Measurements from ENCODE around the gene ZKSCAN4.

The ZKSCAN4 gene

GRCh38 chr6:28251661-28252008 is 434 bp downstream of the ZKSCAN4 start:
- DNase-seq (ENCODE audit: insufficient read length, low spot score) (no peak), FAIRE-seq (no peak)

GRCh38 chr6:28250747-28251146 is 1.3 kb downstream of the ZKSCAN4 start:
- FAIRE-seq, result no peak

DNA sequence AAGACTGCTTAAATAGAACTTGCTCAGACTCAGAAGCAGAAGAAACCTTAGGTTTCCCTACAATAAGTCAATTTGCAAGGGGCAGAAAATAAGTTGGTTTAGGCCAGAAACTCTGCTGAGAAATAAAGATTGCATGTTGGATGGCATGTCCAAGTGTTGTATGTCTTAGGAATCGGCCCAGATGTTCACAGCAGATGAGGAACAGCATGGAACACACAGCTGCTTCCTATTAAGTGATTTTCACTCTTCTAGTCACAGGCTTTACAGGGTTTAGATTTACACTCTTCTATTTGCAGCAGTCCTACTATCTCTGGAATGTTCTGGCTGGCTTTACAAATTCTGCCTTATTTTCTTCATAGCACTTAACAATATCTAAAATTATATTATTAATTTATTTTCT is 3.2 kb downstream of the ZKSCAN4 start:
- FAIRE-seq (no peak), DNase-seq (ENCODE audit: insufficient read length, low spot score) (no peak)

More at GRCh38 chr6:28250747-28251146, 1.3 kb downstream of the ZKSCAN4 start:
- no peak for DNase-seq (ENCODE audit: insufficient read length, low spot score)

- no peak for FAIRE-seq
- no peak for DNase-seq (ENCODE audit: insufficient read length, low spot score)
These were observed 6.7 kb downstream of the ZKSCAN4 start for GRCh38 chr6:28245206-28245941.

- FAIRE-seq (no peak), DNase-seq (ENCODE audit: insufficient read length, low spot score) (no peak)
These were observed 8.1 kb downstream of the ZKSCAN4 start for GRCh38 chr6:28243946-28244345.

GRCh38 chr6:28240471-28240870 is 11.6 kb downstream of the ZKSCAN4 start:
- no peak for FAIRE-seq
- DNase-seq (ENCODE audit: insufficient read length, low spot score), result no peak

- peak; percentile 68 for FAIRE-seq
- no peak for DNase-seq (ENCODE audit: insufficient read length, low spot score)
These were observed 12.4 kb downstream of the ZKSCAN4 start for GRCh38 chr6:28239636-28240035.

DNA sequence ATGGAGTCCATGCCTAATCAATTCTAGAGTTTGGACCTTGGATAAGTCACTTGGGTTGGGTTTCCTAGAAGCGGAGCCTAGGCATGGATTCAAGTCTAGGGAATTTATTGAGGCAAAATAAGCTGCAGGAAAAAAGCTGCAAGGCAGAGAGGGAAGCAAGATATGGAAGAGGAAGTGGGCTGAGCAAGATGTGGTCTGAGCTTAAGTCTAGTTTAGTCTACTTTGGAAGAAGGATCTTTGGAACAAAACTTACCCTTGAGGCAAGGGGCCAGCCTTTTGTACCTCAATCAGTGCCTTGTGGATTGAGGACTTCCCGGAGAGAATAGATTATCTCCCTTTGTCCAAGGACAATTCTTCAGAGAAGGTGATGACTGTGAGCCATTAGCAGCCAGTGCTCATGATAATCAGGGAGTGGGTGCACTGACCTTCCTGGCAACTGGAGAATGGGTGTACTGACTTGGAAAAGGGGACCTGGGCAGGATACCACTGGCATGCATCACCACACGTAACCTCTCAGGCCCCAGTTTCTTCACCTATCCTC is 16.1 kb downstream of the ZKSCAN4 start:
- FAIRE-seq (no peak), DNase-seq (ENCODE audit: insufficient read length, low spot score) (no peak)

GRCh38 chr6:28232785-28233184 is 19.3 kb downstream of the ZKSCAN4 start:
- DNase-seq (ENCODE audit: insufficient read length, low spot score) (no peak), FAIRE-seq (no peak)

DNA sequence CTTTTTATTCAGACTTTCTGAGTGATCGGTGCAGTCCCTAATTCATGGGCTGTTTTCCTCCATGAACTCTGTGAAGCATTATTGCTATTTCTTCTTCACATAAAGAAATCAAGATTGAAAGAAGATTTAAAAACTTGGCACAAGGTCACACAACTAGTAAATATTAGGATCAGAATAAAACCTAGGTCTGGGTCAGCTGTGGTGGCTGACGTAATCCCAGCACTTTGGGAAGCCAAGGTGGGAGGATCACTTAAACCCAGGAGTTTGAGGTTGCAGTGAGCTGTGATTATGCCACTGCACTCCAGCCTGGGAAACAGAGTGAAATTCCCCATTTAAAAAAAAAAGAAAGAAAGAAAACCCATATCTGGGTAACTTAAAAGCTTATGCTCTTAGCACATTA is 25.6 kb downstream of the ZKSCAN4 start:
- FAIRE-seq (no peak), DNase-seq (ENCODE audit: insufficient read length, low spot score) (no peak)

- FAIRE-seq (peak; percentile 93), DNase-seq (ENCODE audit: insufficient read length, low spot score) (peak; percentile 67)
These were observed 26.8 kb downstream of the ZKSCAN4 start, which contains the start of gene ZSCAN9 for GRCh38 chr6:28225056-28225834. TSS of gene ZSCAN9 (plus strand) at chr6:28225275. CDS start at chr6:28227085, 1,810 bp downstream.

DNA sequence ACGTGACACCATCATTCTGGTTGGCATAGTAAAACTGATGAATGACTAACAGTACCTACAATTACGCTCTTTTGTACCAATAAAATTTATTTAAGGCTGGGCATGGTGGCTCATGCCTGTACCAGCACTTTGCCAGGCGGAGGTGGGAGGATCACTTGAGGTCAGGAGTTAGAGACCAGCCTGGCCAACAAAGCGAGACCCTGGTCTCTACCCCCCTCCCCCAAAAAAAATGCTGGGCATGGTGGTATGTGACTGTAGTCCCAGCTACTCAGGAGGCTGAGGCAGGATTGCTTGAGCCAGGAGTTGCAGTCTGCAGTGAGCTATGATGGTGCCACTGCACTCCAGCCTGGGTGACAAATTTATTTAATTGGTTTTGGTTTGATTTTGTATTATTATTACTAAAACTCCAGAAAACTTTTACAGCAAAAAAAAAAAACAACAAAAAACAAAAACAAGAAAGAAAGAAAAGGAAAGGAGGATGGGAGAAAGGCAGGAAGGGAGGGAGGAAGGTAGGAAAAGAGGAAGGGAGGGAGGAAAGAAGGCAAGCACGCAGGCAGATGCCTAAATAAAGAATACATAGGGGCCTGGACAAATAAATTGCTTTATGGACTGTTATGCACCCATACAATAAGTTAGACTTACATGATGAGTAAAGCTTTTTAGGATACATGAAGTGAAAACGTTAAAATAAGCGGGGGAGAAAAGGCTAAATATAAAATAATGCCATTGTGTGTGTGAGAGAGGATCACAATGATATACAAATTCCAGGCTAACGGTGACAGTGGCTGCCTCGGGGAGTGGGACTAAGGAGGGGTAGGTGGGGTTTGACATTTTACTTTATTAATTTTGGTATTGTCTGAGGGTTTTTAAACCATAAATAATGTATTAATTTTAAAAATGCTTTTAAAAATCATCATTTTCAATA is 27.7 kb downstream of the ZKSCAN4 start:
- no peak for DNase-seq (ENCODE audit: insufficient read length, low spot score)
- FAIRE-seq, result peak; percentile 35

DNA sequence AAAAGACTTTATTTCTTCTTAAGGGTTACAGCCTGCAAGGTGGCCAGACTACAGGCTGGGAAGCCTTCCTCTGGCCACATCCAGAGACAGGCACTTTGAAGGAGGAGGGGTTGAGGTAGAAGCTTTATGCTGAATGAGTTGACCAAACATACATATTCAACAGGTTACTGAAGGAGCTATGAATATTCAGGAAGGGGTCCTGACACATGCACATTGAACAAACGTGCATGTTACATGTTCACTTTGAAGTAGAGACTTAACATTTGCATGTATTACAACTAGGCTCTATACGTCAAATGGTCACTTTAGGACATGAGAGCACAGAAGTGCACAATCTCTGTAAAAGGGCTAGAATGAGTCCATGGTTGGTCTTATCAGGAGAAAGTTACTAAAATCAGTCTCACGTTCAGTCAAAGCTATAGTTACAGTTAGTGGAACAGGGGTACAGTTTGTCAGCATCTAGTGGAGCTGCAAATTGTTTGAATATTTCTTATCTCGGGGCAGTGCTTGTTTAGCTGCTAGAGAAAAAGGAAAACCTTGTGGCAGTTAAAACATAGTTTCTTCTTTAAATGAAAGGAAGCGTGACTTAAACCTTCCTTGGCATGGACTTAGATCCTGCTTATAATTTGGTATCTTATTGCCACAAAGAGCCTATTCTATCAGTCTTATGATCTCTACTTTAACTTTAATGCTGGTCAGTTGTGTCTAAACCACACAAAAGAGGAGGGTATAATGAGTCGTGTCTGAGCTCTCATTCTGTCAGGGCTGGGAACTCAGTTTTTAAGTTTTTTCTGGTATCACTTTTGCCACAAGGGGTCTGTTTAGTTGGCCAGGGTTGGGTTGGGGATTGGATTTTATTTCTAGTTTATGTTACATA is 31.6 kb downstream of the ZKSCAN4 start:
- no peak for DNase-seq (ENCODE audit: insufficient read length, low spot score)

DNA sequence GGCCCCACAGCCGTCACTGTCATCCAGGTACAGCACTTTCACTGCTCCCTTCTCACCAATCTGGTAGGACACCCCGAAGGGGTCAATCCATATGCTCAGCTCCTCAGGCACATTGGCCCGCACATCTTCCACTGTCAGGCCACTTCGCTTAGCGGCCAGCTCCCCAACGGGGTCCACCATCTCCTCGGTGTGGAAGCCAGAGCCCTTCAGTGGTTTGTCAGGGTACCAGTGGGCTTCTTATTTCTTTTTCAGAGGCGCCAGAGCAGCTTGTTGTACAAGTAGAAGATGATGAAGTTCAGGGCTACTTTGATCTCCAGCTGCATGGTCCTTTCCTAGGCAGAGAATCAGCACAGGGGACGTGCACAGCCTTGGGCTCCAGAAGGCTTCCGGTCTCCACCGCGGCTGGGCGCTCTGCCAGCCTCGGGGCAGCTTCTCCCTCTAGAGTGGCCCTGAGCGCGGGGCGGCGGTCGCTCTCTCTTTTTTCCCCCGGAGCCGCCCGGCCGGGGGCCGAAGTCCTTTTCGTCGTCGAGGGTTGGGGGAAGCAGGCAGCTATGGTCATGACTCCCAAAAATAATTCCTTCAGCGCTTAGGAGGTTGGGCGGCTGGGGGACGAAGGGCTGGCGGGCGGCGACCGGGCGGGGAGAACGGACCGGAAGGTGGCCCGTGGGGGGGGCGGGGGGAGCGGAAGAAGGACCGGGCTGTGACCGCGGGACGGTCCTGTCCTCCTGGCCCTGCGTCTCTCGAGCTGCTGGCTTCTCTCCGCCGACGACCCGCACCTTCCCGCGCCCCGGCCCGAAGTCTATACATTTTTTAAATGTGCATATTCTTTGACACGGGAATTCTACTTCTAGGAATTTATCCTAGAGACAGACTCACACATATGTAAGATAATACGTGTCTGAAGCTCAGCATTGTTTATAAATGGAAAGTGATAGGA is 33.5 kb downstream of the ZKSCAN4 start:
- peak; percentile 75 for FAIRE-seq
- peak; percentile 51 for DNase-seq (ENCODE audit: insufficient read length, low spot score)

More for the DNA sequence above, 31.6 kb downstream of the ZKSCAN4 start:
- FAIRE-seq, result no peak

- DNase-seq (ENCODE audit: insufficient read length, low spot score) (no peak), FAIRE-seq (no peak)
These were observed 34.2 kb downstream of the ZKSCAN4 start for GRCh38 chr6:28217890-28218289.

GRCh38 chr6:28215425-28215824 is 36.6 kb downstream of the ZKSCAN4 start:
- DNase-seq (ENCODE audit: insufficient read length, low spot score), result no peak
- FAIRE-seq, result no peak

DNA sequence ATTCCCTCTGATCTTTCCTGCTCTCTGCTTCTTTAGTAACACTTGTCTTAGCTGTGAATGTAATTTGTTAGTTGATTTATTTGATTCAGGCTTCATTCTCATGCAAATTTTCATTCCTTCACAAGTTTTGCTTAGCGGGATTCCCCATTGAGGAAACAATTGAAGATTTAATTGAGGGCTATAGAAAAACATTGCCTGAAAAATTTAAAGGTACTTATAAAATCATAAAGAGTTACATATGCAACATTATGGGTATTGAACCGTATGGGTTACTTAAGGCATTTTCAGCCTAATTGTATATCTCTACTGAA is 38.9 kb downstream of the ZKSCAN4 start:
- no peak for FAIRE-seq
- DNase-seq (ENCODE audit: insufficient read length, low spot score), result no peak

DNA sequence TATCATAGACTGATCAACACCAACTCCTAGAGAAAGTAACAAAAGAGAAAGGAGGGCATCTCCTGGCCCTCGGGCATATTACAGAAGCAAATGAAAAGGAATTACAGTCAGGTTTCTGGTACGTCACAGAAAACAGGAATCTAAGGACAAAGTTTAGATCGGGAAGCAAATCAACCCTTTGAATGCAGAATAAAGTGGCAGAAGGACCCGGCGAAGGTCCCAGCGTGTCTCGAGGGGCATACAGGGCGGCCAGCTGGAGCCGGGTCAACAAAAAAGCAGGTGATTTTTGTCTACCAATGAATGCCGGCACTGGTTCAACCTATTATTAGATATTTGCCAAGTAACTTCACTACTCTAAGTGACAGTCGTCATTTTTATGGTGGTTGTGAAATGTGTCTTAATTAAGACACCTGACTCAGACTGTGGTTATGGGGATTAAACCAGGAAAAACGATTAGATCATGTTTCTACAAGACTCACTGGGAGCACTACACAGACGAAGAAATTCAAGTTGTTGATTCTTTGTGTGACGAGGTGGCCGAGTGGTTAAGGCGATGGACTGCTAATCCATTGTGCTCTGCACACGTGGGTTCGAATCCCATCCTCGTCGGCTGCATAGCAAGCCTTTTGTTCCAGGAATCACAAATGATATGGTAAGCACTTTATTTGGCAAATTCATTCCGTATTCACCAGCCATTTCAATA is 39.4 kb downstream of the ZKSCAN4 start:
- DNase-seq (ENCODE audit: insufficient read length, low spot score) (peak; percentile 28), FAIRE-seq (peak; percentile 83)
